Sigmoid colon (tissue), 4 donors: ENCODE data around the gene GP5.

Source experiments
- CTCF ChIP-seq, 4 experiments: fragments of 450-650 bp in 3 of 4; fragments of 200-600 bp in 1 of 4; IDR thresholded peaks; one replicate each; pipeline ENCODE4 v1.5.1; 2016 to 2019; ENCODE audit warnings: antibody characterized with exemption in 4 of 4, mild to moderate bottlenecking in 3 of 4, moderate library complexity in 2 of 4
- EP300 ChIP-seq, 4 donors: sonication (generic); formaldehyde crosslinking; IDR thresholded peaks; one replicate each; pipeline ENCODE4 v1.6.1; 2017; ENCODE audit warnings: antibody characterized with exemption in 4 of 4
- POLR2AphosphoS5 ChIP-seq, 4 donors: sonication (generic); formaldehyde crosslinking; IDR thresholded peaks; one replicate each; pipeline ENCODE4 v1.6.1; 2017; ENCODE audit warnings: antibody characterized with exemption in 4 of 4

DNA sequence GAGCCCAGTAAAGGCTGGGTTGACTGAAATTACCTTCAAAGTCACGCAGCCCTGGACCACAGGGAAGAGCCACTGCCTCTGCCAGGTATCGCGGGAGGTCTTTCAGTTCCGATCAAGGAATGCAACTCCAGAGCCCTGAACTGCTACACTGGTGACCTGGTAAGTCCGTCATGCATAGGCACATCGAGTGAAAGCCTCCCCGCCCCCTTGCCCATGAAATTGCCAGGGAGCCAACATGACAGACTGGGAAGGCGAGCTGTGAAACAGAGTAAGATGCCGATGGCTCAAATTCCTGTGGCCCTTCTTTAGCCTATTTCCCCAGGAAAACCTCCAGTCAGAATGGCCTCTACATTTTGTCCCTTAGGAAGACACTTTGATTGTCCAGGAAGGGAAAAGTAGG lies 2.3 kb upstream of the GP5 start:
- TF ChIP-seq CTCF (IDR thresholded peaks at IDR 0.05) (no peak), POLR2AphosphoS5 (IDR thresholded peaks at IDR 0.05) (no peak), EP300 (IDR thresholded peaks at IDR 0.05) (no peak)
